ENCODE measurements around the gene MORN2. TPM values are rescaled to one million over a fixed set of nuclear protein-coding genes. Genes with fewer than 3 reads are reported as not detected.

The MORN2 gene
- total and polyA plus RNA-seq, 2 donors (not counting 3 experiments of a cell fraction or from before 2014, with no cell fraction given), result 11.6 to 15.0 TPM

GRCh38 chr2:38862476-38862875 is 13.3 kb upstream of the MORN2 start:
- Histone ChIP-seq H3K9me3 (replicated peaks; ENCODE audit: control insufficient read depth, insufficient read depth, low read length) (no peaks in the 10 kb centered on the region), H3K9ac (replicated peaks; ENCODE audit: extremely low read depth, insufficient read depth, low read length) (no peak overlapping the region), H3K79me2 (ENCODE audit: control insufficient read depth, insufficient read depth, low read length) (no peaks in the 10 kb centered on the region), H3K27me3 (ENCODE audit: control insufficient read depth in 2 of 2, insufficient read depth in 2 of 2, low read length in 2 of 2) (no peaks in the 10 kb centered on the region), H4K20me1 (replicated peaks; ENCODE audit: control insufficient read depth, extremely low read depth, insufficient read depth, low read length) (no peaks in the 10 kb centered on the region), H3K4me3 (replicated peaks in 1 of 3; ENCODE audit: insufficient read depth in 1 of 3, low read depth in 1 of 3, low read length in 3 of 3) (no peak overlapping the region), H3K27ac (ENCODE audit: insufficient read depth, low read depth, low read length) (no peak overlapping the region), H3K4me2 (ENCODE audit: insufficient read depth, low read length) (no peak overlapping the region), H2AFZ (ENCODE audit: low read depth, low read length) (no peak overlapping the region), H3K4me1 (ENCODE audit: control insufficient read depth, extremely low read depth, insufficient read depth, low read length) (no peaks in the 10 kb centered on the region), H3K9me1 (replicated peaks; ENCODE audit: control insufficient read depth, extremely low read depth, insufficient read depth, low read length) (no peaks in the 10 kb centered on the region), H3K36me3 (ENCODE audit: control insufficient read depth in 2 of 2, extremely low read depth in 1 of 2, insufficient read depth in 2 of 2, low read length in 2 of 2) (peaks cover 9 to 10% of the 10 kb centered on the region in 2 experiments)
- BruUV-seq (replicated peaks), result no TSS peak
- ChIA-PET POLR2A (no interaction called here), CTCF (interaction anchor here (0.7 kb wide), 1 partner anchor 85 kb away, joined by 3 read pairs; no protein-coding TSS in a partner anchor)
- intact Hi-C loops (cut with micrococcal nuclease), result no loop called here
- FAIRE-seq, result no peak
- no peak for DNase-seq (ENCODE audit: low read depth, low spot score)
- dilution Hi-C loops (cut with MboI; ENCODE audit: extremely low pct_ligation_motif_present, low sequenced_read_pairs), result no loop called here
- TF ChIP-seq POLR2AphosphoS5 (IDR thresholded peaks at IDR 0.05; ENCODE audit: insufficient read depth, low read depth, low read length), result no peak

GRCh38 chr2:38863061-38863695 is 12.6 kb upstream of the MORN2 start:
- dilution Hi-C loops (cut with MboI; ENCODE audit: extremely low pct_ligation_motif_present, low sequenced_read_pairs) (no loop called here), intact Hi-C loops (cut with micrococcal nuclease) (no loop called here)
- TF ChIP-seq FOS (IDR thresholded peaks at IDR 0.05; ENCODE audit: borderline replicate concordance, insufficient read depth, low read length) (no peak), CTCF (IDR thresholded peaks at IDR 0.05; ENCODE audit: extremely low read depth in 1 of 2, insufficient read depth in 1 of 2, low read depth in 1 of 2, low read length in 2 of 2) (no peak), JUN (IDR thresholded peaks at IDR 0.05; ENCODE audit: borderline replicate concordance, insufficient read depth, insufficient read length, low read depth) (no peak), POLR2AphosphoS5 (IDR thresholded peaks at IDR 0.05; ENCODE audit: insufficient read depth, low read depth, low read length) (no peak), MAX (IDR thresholded peaks at IDR 0.05; ENCODE audit: insufficient read depth, insufficient read length) (no peak), GATA2 (IDR thresholded peaks at IDR 0.05; ENCODE audit: insufficient read depth, insufficient read length, low read depth, low read length) (no peak), EZH2 (IDR thresholded peaks at IDR 0.05; ENCODE audit: borderline replicate concordance, low read depth, low read length, severe bottlenecking) (no peak), POLR2A (IDR thresholded peaks at IDR 0.05; ENCODE audit: low read depth, low read length) (no peak), MYC (IDR thresholded peaks at IDR 0.05; ENCODE audit: low read depth, low read length) (no peak)
- H3K9ac ChIP-seq (replicated peaks; ENCODE audit: extremely low read depth, insufficient read depth, low read length), result no peak overlapping the region
- no peak overlapping the region for H3K27ac ChIP-seq (ENCODE audit: insufficient read depth, low read depth, low read length)
- no peak overlapping the region for H3K4me2 ChIP-seq (ENCODE audit: insufficient read depth, low read length)
- H3K27me3 ChIP-seq (ENCODE audit: control insufficient read depth in 2 of 2, insufficient read depth in 2 of 2, low read length in 2 of 2), result no peaks in the 10 kb centered on the region
- no peaks in the 10 kb centered on the region for H4K20me1 ChIP-seq (replicated peaks; ENCODE audit: control insufficient read depth, extremely low read depth, insufficient read depth, low read length)
- H3K4me3 ChIP-seq (replicated peaks in 1 of 3; ENCODE audit: insufficient read depth in 1 of 3, low read depth in 1 of 3, low read length in 3 of 3), result no peak overlapping the region
- H3K4me1 ChIP-seq (ENCODE audit: control insufficient read depth, extremely low read depth, insufficient read depth, low read length), result no peaks in the 10 kb centered on the region
- POLR2A ChIA-PET, result no interaction called here
- H2AFZ ChIP-seq (ENCODE audit: low read depth, low read length), result no peak overlapping the region
- H3K9me1 ChIP-seq (replicated peaks; ENCODE audit: control insufficient read depth, extremely low read depth, insufficient read depth, low read length), result no peaks in the 10 kb centered on the region
- H3K79me2 ChIP-seq (ENCODE audit: control insufficient read depth, insufficient read depth, low read length), result no peaks in the 10 kb centered on the region
- H3K36me3 ChIP-seq (ENCODE audit: control insufficient read depth in 2 of 2, extremely low read depth in 1 of 2, insufficient read depth in 2 of 2, low read length in 2 of 2), result peaks cover 7 to 10% of the 10 kb centered on the region in 2 experiments
- H3K9me3 ChIP-seq (replicated peaks; ENCODE audit: control insufficient read depth, insufficient read depth, low read length), result no peaks in the 10 kb centered on the region
- CTCF ChIA-PET, result interaction anchor here (0.7 kb wide), 1 partner anchor 84 kb away, joined by 3 read pairs; no protein-coding TSS in a partner anchor
- no peak for FAIRE-seq
- no TSS peak for BruUV-seq (replicated peaks)
- DNase-seq (ENCODE audit: low read depth, low spot score), result peak; percentile 2

Measured in endothelial cell of umbilical vein (primary cell).